Epithelial cell of proximal tubule (primary cell): Measurements from ENCODE around the gene EMID1. TPM values are rescaled to one million over a fixed set of nuclear protein-coding genes. Genes with fewer than 3 reads are reported as not detected.

Experiments
- DNase-seq: peaks from one replicate; pipeline ENCODE4 v3.0.0-alpha.2; 2011; ENCODE audit warnings: low read depth
- H3K4me3 ChIP-seq: 2 replicates; pipeline ENCODE4 v1.5.1; 2011; ENCODE audit warnings: low read depth, mild to moderate bottlenecking, low read length
- total RNA-seq: library from RNA; depleted of rRNA; stranded (reverse); fragments of >200 nt; gene quantifications from 2 replicates; pipeline ENCODE4 v1.2.3, GENCODE V29; 2015
- TF ChIP-seq, protein P1 (sequence below): conservative IDR thresholded peaks from 2 replicates; pipeline ENCODE4 v1.5.1; 2012; ENCODE audit warnings: low read depth, mild to moderate bottlenecking, low read length

Gene EMID1
- total RNA-seq, 1 donor from 2014 or later = 0.17 TPM

DNA sequence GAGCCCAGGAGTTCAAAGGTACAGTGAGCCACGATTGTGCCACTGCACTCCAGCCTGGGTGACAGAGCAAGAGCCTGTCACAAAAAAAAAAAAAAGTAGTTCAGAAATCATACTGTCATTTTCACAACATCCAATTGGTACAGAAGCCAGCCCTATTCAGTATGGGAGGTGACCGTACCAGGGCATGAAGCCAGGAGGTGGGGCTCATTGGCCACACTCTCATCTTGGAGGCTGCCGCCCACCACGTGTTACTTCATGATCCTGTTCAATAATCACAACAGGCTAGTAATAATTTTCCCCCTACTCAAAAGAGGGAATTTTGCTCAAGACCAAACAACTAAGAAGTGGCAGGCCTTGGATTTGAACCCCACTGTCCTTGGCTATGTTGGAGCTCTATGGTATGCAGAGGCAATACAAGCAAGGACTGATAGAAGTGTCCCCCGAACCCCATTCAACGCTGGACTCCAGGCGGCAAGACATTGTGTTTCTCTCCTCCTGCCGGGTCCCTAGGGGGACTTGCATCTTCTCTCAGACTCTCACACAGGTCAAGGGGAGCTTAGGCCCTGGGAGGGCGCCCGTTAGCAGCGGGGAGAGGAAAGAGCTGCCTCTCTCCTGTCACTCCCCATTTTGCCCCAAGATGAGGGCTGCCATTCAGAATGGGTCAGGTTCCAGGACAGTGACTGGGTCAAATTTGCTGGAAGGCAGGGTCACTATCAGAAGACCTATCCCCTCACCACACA lies 40.2 kb upstream of the EMID1 start:
- TF ChIP-seq, protein P1, sequence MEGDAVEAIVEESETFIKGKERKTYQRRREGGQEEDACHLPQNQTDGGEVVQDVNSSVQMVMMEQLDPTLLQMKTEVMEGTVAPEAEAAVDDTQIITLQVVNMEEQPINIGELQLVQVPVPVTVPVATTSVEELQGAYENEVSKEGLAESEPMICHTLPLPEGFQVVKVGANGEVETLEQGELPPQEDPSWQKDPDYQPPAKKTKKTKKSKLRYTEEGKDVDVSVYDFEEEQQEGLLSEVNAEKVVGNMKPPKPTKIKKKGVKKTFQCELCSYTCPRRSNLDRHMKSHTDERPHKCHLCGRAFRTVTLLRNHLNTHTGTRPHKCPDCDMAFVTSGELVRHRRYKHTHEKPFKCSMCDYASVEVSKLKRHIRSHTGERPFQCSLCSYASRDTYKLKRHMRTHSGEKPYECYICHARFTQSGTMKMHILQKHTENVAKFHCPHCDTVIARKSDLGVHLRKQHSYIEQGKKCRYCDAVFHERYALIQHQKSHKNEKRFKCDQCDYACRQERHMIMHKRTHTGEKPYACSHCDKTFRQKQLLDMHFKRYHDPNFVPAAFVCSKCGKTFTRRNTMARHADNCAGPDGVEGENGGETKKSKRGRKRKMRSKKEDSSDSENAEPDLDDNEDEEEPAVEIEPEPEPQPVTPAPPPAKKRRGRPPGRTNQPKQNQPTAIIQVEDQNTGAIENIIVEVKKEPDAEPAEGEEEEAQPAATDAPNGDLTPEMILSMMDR = no peak
- no peak overlapping the region for H3K4me3 ChIP-seq
- no peak for DNase-seq

DNA sequence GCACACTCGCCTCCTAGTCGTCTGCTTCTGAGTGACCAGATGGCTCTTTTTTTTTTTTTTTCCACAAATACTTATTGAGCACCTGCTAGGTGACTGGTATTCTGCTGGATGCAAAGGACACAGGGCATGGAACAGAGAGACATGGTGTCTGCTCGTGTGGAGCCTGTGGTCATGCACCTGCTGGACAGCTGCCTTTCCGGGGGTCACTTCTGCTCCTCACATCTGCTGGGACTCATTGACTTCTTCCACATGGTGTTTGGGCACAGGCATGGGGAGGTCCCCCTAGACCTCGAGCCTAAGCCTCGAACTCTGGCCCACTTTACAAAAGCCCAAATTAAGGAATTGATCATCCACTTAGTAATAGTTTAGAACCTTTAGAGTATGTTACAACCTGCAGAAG lies 39.5 kb upstream of the EMID1 start:
- TF ChIP-seq, protein P1 = no peak
- H3K4me3 ChIP-seq = no peak overlapping the region
- no peak for DNase-seq

DNA sequence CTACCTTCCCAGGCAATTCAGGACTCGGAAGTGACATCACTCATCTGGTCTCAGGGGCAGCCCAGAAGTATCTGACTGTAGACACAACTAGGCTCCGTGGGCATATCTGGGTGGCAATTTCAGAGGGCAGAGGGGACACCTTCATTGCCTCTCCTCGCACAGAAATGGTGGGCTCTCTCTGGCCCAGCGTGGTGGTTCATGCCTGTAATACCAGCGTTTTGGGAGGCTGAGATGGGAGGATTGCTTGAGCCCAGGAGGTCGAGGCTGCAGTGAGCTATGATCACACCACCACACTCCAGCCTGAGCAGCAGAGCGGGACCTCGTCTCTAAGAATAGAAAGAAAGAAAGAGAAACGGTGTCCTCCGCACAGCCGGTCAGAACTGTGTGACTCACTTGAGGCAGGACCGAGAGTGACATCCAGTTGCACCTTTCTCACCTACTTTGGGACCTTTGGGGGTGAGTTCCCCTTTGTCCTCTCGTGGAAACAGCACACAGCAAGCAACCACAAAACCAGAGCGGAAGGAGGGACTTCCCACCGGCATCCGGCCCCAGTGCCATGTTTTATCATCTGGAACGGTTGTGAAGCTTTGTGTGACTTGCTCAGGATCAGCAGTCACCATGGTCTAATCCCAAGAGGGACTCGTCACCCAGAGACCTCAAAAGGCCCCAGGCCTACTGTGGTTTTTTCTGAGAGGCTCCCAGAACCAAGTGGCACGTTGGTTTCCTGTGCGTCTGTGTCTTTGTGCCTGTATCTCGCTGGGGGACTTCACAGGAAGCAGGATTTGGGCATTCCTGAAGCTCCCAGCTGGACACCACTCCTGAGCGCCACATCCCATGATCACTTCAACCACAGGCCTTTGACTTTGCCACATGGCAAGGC lies 38.4 kb upstream of the EMID1 start:
- no peak overlapping the region for H3K4me3 ChIP-seq
- TF ChIP-seq, protein P1 = no peak
- no peak for DNase-seq

DNA sequence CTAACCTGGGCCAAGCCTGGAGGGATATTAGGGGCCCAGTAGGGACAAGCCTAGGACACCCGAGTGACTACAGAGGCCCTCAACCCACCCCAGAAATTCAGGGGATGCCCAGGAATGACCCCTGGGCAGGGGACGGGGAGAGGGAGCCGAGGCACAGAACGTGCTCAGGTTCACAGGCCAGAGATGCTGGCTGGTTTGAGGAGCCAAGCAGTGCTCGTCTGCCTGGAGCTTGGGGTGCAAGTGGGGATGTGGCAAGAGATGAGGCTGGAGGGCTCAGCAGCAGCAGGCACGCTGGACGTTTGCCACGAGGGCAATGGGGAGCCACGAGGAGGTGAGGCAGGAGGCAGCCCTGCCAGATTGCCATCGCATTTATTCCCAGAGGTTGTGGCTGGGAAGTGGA lies 34.0 kb upstream of the EMID1 start:
- TF ChIP-seq, protein P1 = no peak
- DNase-seq = no peak
- no peak overlapping the region for H3K4me3 ChIP-seq

DNA sequence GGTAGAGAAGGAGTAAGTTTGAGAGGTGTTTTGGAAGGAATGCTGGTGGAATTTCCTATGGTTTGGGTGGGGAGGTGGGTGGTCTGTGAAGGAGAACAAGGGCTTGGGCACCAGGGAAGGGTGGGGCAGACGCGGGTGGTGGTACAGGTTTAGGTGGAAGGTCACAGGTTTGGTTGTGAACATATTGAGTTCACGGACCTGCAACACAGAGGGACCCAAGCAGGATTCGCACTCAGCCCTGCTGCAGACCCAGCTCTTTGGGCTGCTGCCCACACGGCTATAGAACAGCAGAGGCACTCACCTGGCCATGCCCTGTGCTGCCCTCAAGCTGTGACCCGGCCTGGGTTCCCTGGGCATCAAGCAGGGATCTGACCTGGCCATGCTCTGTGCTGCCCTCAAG lies 33.5 kb upstream of the EMID1 start:
- no peak for DNase-seq
- H3K4me3 ChIP-seq = no peak overlapping the region
- TF ChIP-seq, protein P1 = no peak

DNA sequence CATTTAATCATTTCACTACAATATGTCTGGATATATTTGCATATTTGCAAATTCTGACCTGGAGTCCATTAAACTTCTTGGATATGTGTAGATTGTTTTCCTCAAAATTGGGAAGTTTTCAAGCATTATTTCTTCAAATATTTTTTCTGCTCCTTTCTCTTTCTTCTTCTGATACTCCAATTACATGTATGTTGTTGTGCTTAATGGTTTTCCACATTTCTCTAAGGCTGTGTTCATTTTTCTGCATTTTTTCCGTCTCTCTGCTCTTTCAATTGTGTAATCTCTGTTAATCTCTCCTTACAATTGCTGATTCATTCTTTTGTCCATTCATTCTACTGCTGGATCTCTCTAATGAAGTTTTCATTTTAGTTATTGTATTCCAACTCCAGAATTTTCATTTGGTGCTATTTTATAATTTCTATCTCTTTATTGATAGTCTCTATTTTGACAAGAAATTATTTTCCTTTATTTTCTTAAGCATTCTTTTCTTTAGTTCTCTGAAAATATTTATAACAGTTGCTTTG lies 30.3 kb upstream of the EMID1 start:
- TF ChIP-seq, protein P1 = no peak
- H3K4me3 ChIP-seq = no peak overlapping the region
- DNase-seq = no peak
